Ovary (tissue), 3 donors: ENCODE measurements around the gene JARID2.

Experiments
- CTCF ChIP-seq, 3 donors: fragments of 450-650 bp in 2 of 3; fragments of 200-600 bp in 1 of 3; IDR thresholded peaks; one replicate each; pipeline versions ENCODE4 v1.5.1 to v1.8.0; 2016 to 2022; ENCODE audit warnings: antibody characterized with exemption in 3 of 3, mild to moderate bottlenecking in 1 of 3
- EP300 ChIP-seq: sonication (generic); formaldehyde crosslinking; IDR thresholded peaks from one replicate; pipeline ENCODE4 v1.6.1; 2017; ENCODE audit warnings: antibody characterized with exemption
- POLR2A ChIP-seq: fragments of 450-650 bp; IDR thresholded peaks from one replicate; pipeline ENCODE4 v1.6.1; 2017; ENCODE audit warnings: antibody characterized with exemption, mild to moderate bottlenecking, moderate library complexity
- donor health status: DM: no; HTN: no; CAD: no.

GRCh38 chr6:15387118-15387517, 141.2 kb downstream of the JARID2 start:
- TF ChIP-seq POLR2A (no peak), CTCF (IDR thresholded peaks at IDR 0.05) (no peak), EP300 (no peak)
